Stimulated activated CD8-positive, alpha-beta memory T cell treated with anti-CD3 and anti-CD28 coated beads, Interleukin-15, amount 100 ng/mL, for 1 hour (primary cell): ENCODE results near the gene PRSS8.

ENCODE experiments used
- DNase-seq: peaks from one replicate; pipeline ENCODE4 v3.0.0-alpha.2; 2020; ENCODE audit warnings: low read depth

PRSS8 gene

GRCh38 chr16:31082368-31083045 is 53.0 kb downstream of the PRSS8 start:
- DNase-seq: no peak
